K562 (cell line): ENCODE results near the gene GALM. TPM values are rescaled to one million over a fixed set of nuclear protein-coding genes. Genes with fewer than 3 reads are reported as not detected.

Experiments
- ARHGAP35 ChIP-seq: fragments of 450-650 bp; IDR thresholded peaks from 2 replicates; pipeline ENCODE4 v1.6.1; 2018; ENCODE audit not compliant: partially characterized antibody
- ATF4 ChIP-seq: fragments of 450-650 bp; formaldehyde crosslinking; IDR thresholded peaks from 2 replicates; pipeline ENCODE4 v1.4.0; 2022; ENCODE audit warnings: mild to moderate bottlenecking, moderate library complexity
- HNRNPL ChIP-seq: fragments of 200-400 bp; formaldehyde crosslinking; IDR thresholded peaks from 2 replicates; pipeline ENCODE4 v1.6.1; 2017; ENCODE audit warnings: low read depth, mild to moderate bottlenecking, low read length
- MAFG ChIP-seq: fragments of 450-650 bp; conservative IDR thresholded peaks from 2 replicates; pipeline ENCODE4 v1.6.1; 2016; ENCODE audit warnings: missing genetic modification characterization, missing compliant biosample characterization
- NR4A1 ChIP-seq, 2 experiments: fragments of 250-450 bp in 1 of 2; fragments of 450-650 bp in 1 of 2; sonication (Bioruptor Pico) in 1 of 2; IDR thresholded peaks; 2 replicates each; pipeline versions ENCODE4 v1.4.0 to v1.6.1; 2016 to 2020; ENCODE audit warnings: mild to moderate bottlenecking in 2 of 2, missing compliant biosample characterization in 1 of 2, missing genetic modification characterization in 1 of 2, moderate library complexity in 1 of 2
- RBFOX2 ChIP-seq: fragments of 200-400 bp; formaldehyde crosslinking; IDR thresholded peaks from 2 replicates; pipeline ENCODE4 v1.6.1; 2017; ENCODE audit warnings: low read depth, mild to moderate bottlenecking, low read length, moderate library complexity
- ZBTB17 ChIP-seq: fragments of 450-650 bp; formaldehyde crosslinking; IDR thresholded peaks from 2 replicates; pipeline ENCODE4 v1.4.0; 2020; ENCODE audit warnings: mild to moderate bottlenecking
- ZNF143 ChIP-seq: sonication (generic); formaldehyde crosslinking; IDR thresholded peaks from 2 replicates; pipeline ENCODE4 v1.9.0; 2022; ENCODE audit warnings: mild to moderate bottlenecking, missing genetic modification reagents
- polyA plus RNA-seq, 8 experiments: library from polyadenylated mRNA; depleted of rRNA in 4 of 8; stranded (reverse) in 5 of 8; unstranded in 3 of 8; fragments of >200 nt; fragmentation: Nextera tagmentation in 2 of 8; fragmentation: Illumina TruSeq in 1 of 8; extraction: Ambion mirVana in 2 of 8; extraction: Trizol in 1 of 8; gene quantifications; 2 replicates each; pipeline versions ENCODE4 v1.2.1 to v1.2.3, GENCODE V29; 2011 to 2014; ENCODE audit warnings: inconsistent platforms in 1 of 8, missing spikeins in 1 of 8
- total RNA-seq, 7 experiments: library from RNA; depleted of rRNA in 6 of 7; stranded (reverse); fragments of >200 nt in 6 of 7; fragmentation: Illumina TruSeq in 2 of 7; extraction: Trizol in 2 of 7; gene quantifications; 2 replicates each; pipeline versions ENCODE4 v1.2.1 to v1.2.3, GENCODE V29; 2011 to 2021; ENCODE audit warnings: low replicate concordance in 1 of 7
- TF ChIP-seq, protein P1 (sequence below), 2 experiments: fragments of 450-650 bp; formaldehyde crosslinking in 1 of 2; IDR thresholded peaks; 2 replicates each; pipeline versions ENCODE4 v1.4.0 to v1.6.1; 2014 to 2020; ENCODE audit warnings: mild to moderate bottlenecking in 2 of 2, borderline replicate concordance in 1 of 2, low read depth in 1 of 2
- TF ChIP-seq, protein P2 (sequence below): sonication (generic); formaldehyde crosslinking; IDR thresholded peaks from 2 replicates; pipeline ENCODE4 v1.8.0; 2023; ENCODE audit warnings: missing genetic modification reagents, mild to moderate bottlenecking, borderline replicate concordance

The GALM gene
- total and polyA plus RNA-seq, 9 of the 15 experiments (the other 6 are each of a cell fraction or from before 2014, with no cell fraction given): 22.1 to 51.7 (median 27.9) TPM

GRCh38 chr2:38740851-38741731, 75.2 kb downstream of the GALM start (continued):
- no peak for TF ChIP-seq NR4A1 (CRISPR knock-in tag; IDR thresholded peaks at IDR 0.05)
- TF ChIP-seq NR4A1 (tag; IDR thresholded peaks at IDR 0.05): no peak
- no peak for TF ChIP-seq ATF4 (CRISPR knock-in tag)
- TF ChIP-seq HNRNPL: no peak
- peak; percentile 14 for TF ChIP-seq RBFOX2
- no peak for TF ChIP-seq ZBTB17 (CRISPR knock-in tag)
- TF ChIP-seq, protein P1, sequence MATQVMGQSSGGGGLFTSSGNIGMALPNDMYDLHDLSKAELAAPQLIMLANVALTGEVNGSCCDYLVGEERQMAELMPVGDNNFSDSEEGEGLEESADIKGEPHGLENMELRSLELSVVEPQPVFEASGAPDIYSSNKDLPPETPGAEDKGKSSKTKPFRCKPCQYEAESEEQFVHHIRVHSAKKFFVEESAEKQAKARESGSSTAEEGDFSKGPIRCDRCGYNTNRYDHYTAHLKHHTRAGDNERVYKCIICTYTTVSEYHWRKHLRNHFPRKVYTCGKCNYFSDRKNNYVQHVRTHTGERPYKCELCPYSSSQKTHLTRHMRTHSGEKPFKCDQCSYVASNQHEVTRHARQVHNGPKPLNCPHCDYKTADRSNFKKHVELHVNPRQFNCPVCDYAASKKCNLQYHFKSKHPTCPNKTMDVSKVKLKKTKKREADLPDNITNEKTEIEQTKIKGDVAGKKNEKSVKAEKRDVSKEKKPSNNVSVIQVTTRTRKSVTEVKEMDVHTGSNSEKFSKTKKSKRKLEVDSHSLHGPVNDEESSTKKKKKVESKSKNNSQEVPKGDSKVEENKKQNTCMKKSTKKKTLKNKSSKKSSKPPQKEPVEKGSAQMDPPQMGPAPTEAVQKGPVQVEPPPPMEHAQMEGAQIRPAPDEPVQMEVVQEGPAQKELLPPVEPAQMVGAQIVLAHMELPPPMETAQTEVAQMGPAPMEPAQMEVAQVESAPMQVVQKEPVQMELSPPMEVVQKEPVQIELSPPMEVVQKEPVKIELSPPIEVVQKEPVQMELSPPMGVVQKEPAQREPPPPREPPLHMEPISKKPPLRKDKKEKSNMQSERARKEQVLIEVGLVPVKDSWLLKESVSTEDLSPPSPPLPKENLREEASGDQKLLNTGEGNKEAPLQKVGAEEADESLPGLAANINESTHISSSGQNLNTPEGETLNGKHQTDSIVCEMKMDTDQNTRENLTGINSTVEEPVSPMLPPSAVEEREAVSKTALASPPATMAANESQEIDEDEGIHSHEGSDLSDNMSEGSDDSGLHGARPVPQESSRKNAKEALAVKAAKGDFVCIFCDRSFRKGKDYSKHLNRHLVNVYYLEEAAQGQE (IDR thresholded peaks at IDR 0.05; ENCODE audit: borderline replicate concordance): peak; percentile 40; the same call in 1 of the 2 replicates
- TF ChIP-seq, protein P1 (CRISPR knock-in tag; IDR thresholded peaks at IDR 0.05; ENCODE audit: low read depth): no peak
- no peak for TF ChIP-seq ZNF143 (CRISPR knock-in tag)
- no peak for TF ChIP-seq MAFG (tag)
- TF ChIP-seq, protein P2, sequence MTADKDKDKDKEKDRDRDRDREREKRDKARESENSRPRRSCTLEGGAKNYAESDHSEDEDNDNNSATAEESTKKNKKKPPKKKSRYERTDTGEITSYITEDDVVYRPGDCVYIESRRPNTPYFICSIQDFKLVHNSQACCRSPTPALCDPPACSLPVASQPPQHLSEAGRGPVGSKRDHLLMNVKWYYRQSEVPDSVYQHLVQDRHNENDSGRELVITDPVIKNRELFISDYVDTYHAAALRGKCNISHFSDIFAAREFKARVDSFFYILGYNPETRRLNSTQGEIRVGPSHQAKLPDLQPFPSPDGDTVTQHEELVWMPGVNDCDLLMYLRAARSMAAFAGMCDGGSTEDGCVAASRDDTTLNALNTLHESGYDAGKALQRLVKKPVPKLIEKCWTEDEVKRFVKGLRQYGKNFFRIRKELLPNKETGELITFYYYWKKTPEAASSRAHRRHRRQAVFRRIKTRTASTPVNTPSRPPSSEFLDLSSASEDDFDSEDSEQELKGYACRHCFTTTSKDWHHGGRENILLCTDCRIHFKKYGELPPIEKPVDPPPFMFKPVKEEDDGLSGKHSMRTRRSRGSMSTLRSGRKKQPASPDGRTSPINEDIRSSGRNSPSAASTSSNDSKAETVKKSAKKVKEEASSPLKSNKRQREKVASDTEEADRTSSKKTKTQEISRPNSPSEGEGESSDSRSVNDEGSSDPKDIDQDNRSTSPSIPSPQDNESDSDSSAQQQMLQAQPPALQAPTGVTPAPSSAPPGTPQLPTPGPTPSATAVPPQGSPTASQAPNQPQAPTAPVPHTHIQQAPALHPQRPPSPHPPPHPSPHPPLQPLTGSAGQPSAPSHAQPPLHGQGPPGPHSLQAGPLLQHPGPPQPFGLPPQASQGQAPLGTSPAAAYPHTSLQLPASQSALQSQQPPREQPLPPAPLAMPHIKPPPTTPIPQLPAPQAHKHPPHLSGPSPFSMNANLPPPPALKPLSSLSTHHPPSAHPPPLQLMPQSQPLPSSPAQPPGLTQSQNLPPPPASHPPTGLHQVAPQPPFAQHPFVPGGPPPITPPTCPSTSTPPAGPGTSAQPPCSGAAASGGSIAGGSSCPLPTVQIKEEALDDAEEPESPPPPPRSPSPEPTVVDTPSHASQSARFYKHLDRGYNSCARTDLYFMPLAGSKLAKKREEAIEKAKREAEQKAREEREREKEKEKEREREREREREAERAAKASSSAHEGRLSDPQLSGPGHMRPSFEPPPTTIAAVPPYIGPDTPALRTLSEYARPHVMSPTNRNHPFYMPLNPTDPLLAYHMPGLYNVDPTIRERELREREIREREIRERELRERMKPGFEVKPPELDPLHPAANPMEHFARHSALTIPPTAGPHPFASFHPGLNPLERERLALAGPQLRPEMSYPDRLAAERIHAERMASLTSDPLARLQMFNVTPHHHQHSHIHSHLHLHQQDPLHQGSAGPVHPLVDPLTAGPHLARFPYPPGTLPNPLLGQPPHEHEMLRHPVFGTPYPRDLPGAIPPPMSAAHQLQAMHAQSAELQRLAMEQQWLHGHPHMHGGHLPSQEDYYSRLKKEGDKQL (CRISPR knock-in tag): no peak
- no peak for TF ChIP-seq ARHGAP35
